Thyroid gland (tissue), 4 donors: Measurements from ENCODE around the gene TTC31. TPM values are rescaled to one million over a fixed set of nuclear protein-coding genes. Genes with fewer than 3 reads are reported as not detected.
A peak's percentile ranks its signal among the peaks of the same experiment; 100 is the strongest.
"Not testable (repeated sequence)": the region's sequence is repeated elsewhere in the genome, so short reads cannot be mapped to it uniquely, and the experiment has no call there.

Experiments
- DNase-seq, 2 donors: peaks; one replicate each; pipeline ENCODE4 v3.0.0-alpha.2; 2019
- H3K27ac ChIP-seq, 3 donors: fragments of 200-600 bp; sonication (generic); 1 replicate in 2 of 3; 2 replicates in 1 of 3; pipeline ENCODE4 v1.5.1; 2016 to 2019; ENCODE audit warnings: mild to moderate bottlenecking in 1 of 3, moderate library complexity in 1 of 3
- H3K27me3 ChIP-seq: fragments of 200-600 bp; sonication (generic); one replicate; pipeline ENCODE4 v1.5.1; 2019
- H3K36me3 ChIP-seq, 2 donors: fragments of 200-600 bp; sonication (generic); one replicate each; pipeline ENCODE4 v1.5.1; 2016 to 2019
- H3K4me1 ChIP-seq, 2 donors: fragments of 200-600 bp; sonication (generic); one replicate each; pipeline ENCODE4 v1.5.1; 2017 to 2019
- H3K4me3 ChIP-seq, 3 donors: fragments of 200-600 bp; sonication (generic); replicated peaks in 1 of 3; 1 replicate in 2 of 3; 2 replicates in 1 of 3; pipeline ENCODE4 v1.5.1; 2016; ENCODE audit warnings: mild to moderate bottlenecking in 1 of 3
- H3K9me3 ChIP-seq: fragments of 200-600 bp; sonication (generic); one replicate; pipeline ENCODE4 v1.5.1; 2017
- POLR2A ChIP-seq, 2 donors: fragments of 450-650 bp; IDR thresholded peaks; one replicate each; pipeline ENCODE4 v1.6.1; 2017; ENCODE audit warnings: antibody characterized with exemption in 2 of 2, mild to moderate bottlenecking in 2 of 2, moderate library complexity in 1 of 2
- WGBS, 2 donors: methylation state at CpG; one replicate each; pipeline ENCODE4 v1.1.5; 2017; 5-methylcytosine and 5-hydroxymethylcytosine counted together
- intact Hi-C: fragments of 100-400 bp; cut with DNase I; formaldehyde crosslinking; loops from one replicate; pipeline ENCODE4 v1.15.1; 2023
- total RNA-seq, 4 donors: library from RNA; depleted of rRNA; stranded (reverse); fragments of >200 nt; gene quantifications; one replicate each; pipeline ENCODE4 v1.2.3, GENCODE V29; 2016
- TF ChIP-seq, protein P1 (sequence below), 6 experiments: fragments of 200-600 bp in 3 of 6; fragments of 450-650 bp in 3 of 6; sonication (generic) in 3 of 6; IDR thresholded peaks; one replicate each; pipeline ENCODE4 v1.5.1; 2016 to 2019; ENCODE audit warnings: antibody characterized with exemption in 6 of 6, mild to moderate bottlenecking in 2 of 6, inconsistent platforms in 1 of 6, moderate library complexity in 1 of 6

Gene TTC31
- total RNA-seq, 4 donors from 2014 or later: 18.9 to 38.0 (median 22.4) TPM

DNA sequence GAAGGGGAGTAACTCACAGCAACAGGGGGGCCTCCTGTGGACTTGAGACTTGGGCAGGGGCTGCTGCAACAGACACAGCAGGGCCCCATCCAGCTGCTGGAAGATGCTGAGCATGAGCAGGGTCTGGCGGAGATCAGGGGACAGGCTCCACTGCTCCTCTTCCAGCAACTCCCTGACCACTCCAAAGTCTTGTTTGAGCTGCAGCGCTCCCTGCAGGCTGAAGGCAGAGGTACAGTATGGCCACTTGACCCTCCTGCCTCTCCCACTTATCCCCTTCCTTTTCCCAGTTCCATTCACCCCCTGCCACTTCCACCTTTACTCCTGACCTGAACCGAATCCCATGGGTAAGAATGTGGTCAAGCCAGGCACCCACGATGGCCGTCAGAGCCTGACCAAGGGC lies 8.0 kb upstream of the TTC31 start:
- Histone ChIP-seq H3K27me3 (no peaks in the 10 kb centered on the region), H3K4me3 (no peak overlapping the region), H3K4me1 (peaks cover 5 to 16% of the 10 kb centered on the region in 2 donors), H3K27ac (no peak overlapping the region), H3K36me3 (peaks cover 14 to 16% of the 10 kb centered on the region in 2 donors), H3K9me3 (no peaks in the 10 kb centered on the region)
- intact Hi-C loops: no loop called here
- TF ChIP-seq, protein P1, sequence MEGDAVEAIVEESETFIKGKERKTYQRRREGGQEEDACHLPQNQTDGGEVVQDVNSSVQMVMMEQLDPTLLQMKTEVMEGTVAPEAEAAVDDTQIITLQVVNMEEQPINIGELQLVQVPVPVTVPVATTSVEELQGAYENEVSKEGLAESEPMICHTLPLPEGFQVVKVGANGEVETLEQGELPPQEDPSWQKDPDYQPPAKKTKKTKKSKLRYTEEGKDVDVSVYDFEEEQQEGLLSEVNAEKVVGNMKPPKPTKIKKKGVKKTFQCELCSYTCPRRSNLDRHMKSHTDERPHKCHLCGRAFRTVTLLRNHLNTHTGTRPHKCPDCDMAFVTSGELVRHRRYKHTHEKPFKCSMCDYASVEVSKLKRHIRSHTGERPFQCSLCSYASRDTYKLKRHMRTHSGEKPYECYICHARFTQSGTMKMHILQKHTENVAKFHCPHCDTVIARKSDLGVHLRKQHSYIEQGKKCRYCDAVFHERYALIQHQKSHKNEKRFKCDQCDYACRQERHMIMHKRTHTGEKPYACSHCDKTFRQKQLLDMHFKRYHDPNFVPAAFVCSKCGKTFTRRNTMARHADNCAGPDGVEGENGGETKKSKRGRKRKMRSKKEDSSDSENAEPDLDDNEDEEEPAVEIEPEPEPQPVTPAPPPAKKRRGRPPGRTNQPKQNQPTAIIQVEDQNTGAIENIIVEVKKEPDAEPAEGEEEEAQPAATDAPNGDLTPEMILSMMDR (IDR thresholded peaks at IDR 0.05): no peak
- DNase-seq: no peak
- WGBS, 2 donors: 90 to 91% methylated on average over 5 of the region's 5 CpGs

DNA sequence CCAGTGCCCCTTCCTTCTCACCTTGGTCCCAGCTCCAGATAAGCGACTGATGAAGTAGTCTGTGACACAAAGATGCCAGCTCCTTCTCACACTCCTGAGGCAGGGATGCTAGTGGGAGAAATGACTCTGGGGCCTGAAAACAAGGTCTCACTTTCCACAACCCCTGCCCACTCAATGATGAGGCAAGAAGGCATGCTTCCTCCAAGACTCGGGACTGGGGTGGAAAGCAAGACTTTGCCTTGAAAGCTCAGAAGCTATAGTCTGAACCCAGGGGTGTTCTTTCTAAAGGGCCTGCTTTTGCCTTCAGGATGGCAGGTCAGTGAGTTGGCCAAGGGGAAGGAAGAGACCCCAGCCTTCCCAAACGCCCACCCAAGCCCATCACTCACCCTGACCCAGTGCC lies 1.4 kb upstream of the TTC31 start:
- H3K4me1 ChIP-seq: peaks cover 22 to 27% of the 10 kb centered on the region in 2 donors
- H3K4me3 ChIP-seq: peak overlapping the region in 1 of 3 donors; percentile 87
- intact Hi-C loops: no loop called here
- no peaks in the 10 kb centered on the region for H3K9me3 ChIP-seq
- no peak overlapping the region for H3K27ac ChIP-seq
- H3K36me3 ChIP-seq: peaks cover 0 to 8% of the 10 kb centered on the region in 2 donors
- no peak for DNase-seq
- H3K27me3 ChIP-seq: no peaks in the 10 kb centered on the region
- WGBS, 2 donors: 55 to 77% methylated on average over 2 of the region's 3 CpGs
- TF ChIP-seq, protein P1 (IDR thresholded peaks at IDR 0.05): no peak
- no peak for TF ChIP-seq POLR2A (IDR thresholded peaks at IDR 0.05)

DNA sequence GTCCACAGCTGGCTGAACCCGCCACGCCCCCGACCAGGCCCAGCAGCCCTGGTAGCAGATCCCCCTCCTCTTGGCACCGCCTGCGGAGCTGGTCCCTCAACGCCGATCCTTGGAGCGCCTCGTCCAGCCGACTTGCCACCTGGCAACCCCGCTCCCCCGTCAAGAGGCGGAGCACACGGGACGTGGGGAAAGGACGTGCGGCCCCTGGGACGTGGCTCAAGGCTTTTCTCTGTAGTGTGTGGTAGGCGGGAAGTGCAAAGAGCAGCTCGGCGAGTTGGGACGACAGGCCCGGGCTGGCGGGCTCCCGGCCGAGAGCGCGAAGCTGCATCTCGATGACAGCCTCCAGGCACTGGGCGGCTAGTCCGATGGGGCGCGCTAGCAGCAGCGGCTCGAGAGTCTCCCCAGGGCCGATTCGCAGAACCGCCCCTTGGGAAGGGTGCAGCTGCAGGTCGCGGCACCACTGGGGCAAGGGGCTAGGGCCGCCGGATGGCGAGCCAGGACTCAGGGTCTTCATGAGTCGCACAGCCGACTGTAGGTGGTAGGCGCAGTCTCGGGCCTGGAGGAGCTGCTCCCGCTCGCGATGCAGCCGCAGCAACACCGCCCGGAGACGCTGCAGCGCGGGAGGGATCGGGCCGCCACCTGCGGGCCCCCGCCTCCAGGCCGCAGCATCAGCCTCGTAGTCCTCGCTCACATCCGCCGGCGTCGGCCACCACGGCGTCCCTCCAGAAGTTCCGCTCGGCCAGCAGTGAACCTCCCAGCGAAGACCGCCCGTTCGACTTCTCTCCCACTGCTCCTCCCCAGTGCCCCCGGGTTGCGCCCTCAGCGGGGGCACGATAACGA lies 700 bp upstream of the TTC31 start:
- peak overlapping the region; percentile 38 to 91 (median 87) for H3K27ac ChIP-seq
- peaks cover 22 to 27% of the 10 kb centered on the region in 2 donors for H3K4me1 ChIP-seq
- peaks cover 0 to 8% of the 10 kb centered on the region in 2 donors for H3K36me3 ChIP-seq
- peak overlapping the region; percentile 49 to 87 (median 84) for H3K4me3 ChIP-seq
- intact Hi-C loops: no loop called here
- H3K27me3 ChIP-seq: no peaks in the 10 kb centered on the region
- 0% methylated on average over 2 of the region's 80 CpGs; no CpG with 5 or more reads in 1 of the 2 donors for WGBS, 2 donors
- TF ChIP-seq, protein P1 (IDR thresholded peaks at IDR 0.05): no peak
- no peak for TF ChIP-seq POLR2A (IDR thresholded peaks at IDR 0.05)
- H3K9me3 ChIP-seq: no peaks in the 10 kb centered on the region
- no peak for DNase-seq

DNA sequence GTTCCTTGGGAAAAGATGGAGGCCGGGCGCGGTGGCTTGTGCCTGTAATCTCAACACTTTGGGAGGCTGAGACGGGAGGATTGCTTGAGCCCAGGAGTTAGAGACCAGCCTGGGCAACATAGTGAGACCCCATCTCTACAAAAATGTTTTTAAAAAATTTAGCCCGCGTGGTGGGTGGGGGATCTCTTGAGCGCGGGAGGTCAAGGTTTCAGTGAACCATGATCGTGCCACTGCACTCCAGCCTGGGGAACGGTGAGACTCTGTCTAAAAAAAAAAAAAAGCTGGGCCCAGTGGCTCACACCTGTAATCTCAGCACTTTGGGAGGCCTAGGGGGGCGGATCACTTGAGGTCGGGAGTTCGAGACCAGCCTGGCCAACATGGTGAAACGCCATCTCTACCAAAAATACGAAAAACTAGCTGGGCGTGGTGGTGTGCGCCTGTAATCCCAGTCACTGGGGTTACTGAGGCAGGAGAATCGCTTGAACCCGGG lies 839 bp downstream of the TTC31 start:
- H3K27me3 ChIP-seq, H3K36me3 ChIP-seq, DNase-seq, H3K9me3 ChIP-seq: not testable (repeated sequence)
- Histone ChIP-seq H3K4me1 (peaks cover 22 to 27% of the 10 kb centered on the region in 2 donors), H3K4me3 (peak overlapping the region in 1 of 3 donors; percentile 87), H3K27ac (peak overlapping the region in 1 of 3 donors; percentile 87)
- intact Hi-C loops: loop anchor here (2.0 kb wide), 1 partner anchor 105 kb away; no protein-coding TSS in a partner anchor
- 80 to 82% methylated on average over 19 of the region's 19 CpGs for WGBS, 2 donors

DNA sequence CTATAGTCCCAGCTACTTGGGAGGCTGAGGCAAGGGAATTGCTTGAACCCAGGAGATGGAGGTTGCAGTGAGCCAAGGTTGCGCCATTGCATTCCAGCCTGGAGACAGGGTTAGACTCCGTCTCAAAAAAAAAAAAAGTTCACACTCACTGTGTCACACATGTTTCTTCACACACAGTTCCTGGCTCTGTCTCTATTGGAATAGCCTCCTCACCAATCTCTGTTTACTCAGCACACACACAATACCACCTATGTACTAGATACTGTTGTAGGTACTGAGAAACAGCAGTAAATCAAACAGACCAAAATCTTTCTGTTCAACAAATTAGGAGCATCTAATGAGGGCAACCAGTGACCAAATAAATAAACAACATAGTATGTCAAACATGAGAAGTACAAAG lies 3.3 kb downstream of the TTC31 start:
- Histone ChIP-seq H3K4me3 (no peak overlapping the region), H3K9me3 (no peaks in the 10 kb centered on the region), H3K27ac (no peak overlapping the region), H3K36me3 (peaks cover 17 to 22% of the 10 kb centered on the region in 2 donors), H3K4me1 (peaks cover 18 to 20% of the 10 kb centered on the region in 2 donors), H3K27me3 (no peaks in the 10 kb centered on the region)
- intact Hi-C loops: no loop called here
- no peak for DNase-seq
- 92 to 100% methylated on average over 2 of the region's 2 CpGs for WGBS, 2 donors
- no peak for TF ChIP-seq POLR2A (IDR thresholded peaks at IDR 0.05)
- TF ChIP-seq, protein P1 (IDR thresholded peaks at IDR 0.05): no peak
